Hepatocyte (in vitro differentiated cells): ENCODE data around the gene EIPR1. TPM values are rescaled to one million over a fixed set of nuclear protein-coding genes. Genes with fewer than 3 reads are reported as not detected.

Experiments
- DNase-seq: peaks from one replicate; pipeline ENCODE4 v3.0.0-alpha.2; 2016; ENCODE audit warnings: low spot score
- H2AFZ ChIP-seq: fragments of 200-600 bp; sonication (generic); 2 replicates; pipeline ENCODE4 v1.6.0; 2016; ENCODE audit warnings: antibody characterized with exemption, mild to moderate bottlenecking
- H3K27ac ChIP-seq: fragments of 200-600 bp; sonication (generic); 2 replicates; pipeline ENCODE4 v1.5.1; 2016; ENCODE audit warnings: mild to moderate bottlenecking
- H3K27me3 ChIP-seq: fragments of 200-600 bp; sonication (generic); 2 replicates; pipeline ENCODE4 v1.6.1; 2016
- H3K36me3 ChIP-seq: fragments of 200-600 bp; sonication (generic); replicated peaks from 2 replicates; pipeline ENCODE4 v1.5.1; 2016; ENCODE audit warnings: low read depth; ENCODE audit not compliant: insufficient read depth
- H3K4me1 ChIP-seq: fragments of 200-600 bp; sonication (generic); 2 replicates; pipeline ENCODE4 v1.5.1; 2016; ENCODE audit warnings: mild to moderate bottlenecking, moderate library complexity; ENCODE audit not compliant: insufficient read depth
- H3K4me2 ChIP-seq: fragments of 200-600 bp; sonication (generic); 2 replicates; pipeline ENCODE4 v1.6.0; 2016
- H3K4me3 ChIP-seq: fragments of 200-600 bp; sonication (generic); 2 replicates; pipeline ENCODE4 v1.5.1; 2016; ENCODE audit warnings: mild to moderate bottlenecking
- H3K79me2 ChIP-seq: fragments of 200-600 bp; sonication (generic); 2 replicates; pipeline ENCODE4 v1.6.0; 2017; ENCODE audit warnings: mild to moderate bottlenecking
- H3K9me2 ChIP-seq: fragments of 200-600 bp; sonication (generic); replicated peaks from 2 replicates; pipeline ENCODE4 v1.6.0; 2017; ENCODE audit warnings: mild to moderate bottlenecking; ENCODE audit not compliant: insufficient read depth
- H3K9me3 ChIP-seq: fragments of 200-600 bp; sonication (generic); 2 replicates; pipeline ENCODE4 v1.5.1; 2016; ENCODE audit warnings: low read depth, mild to moderate bottlenecking
- H4K20me1 ChIP-seq: fragments of 200-600 bp; sonication (generic); 2 replicates; pipeline ENCODE4 v1.6.0; 2016; ENCODE audit warnings: mild to moderate bottlenecking; ENCODE audit not compliant: insufficient read depth, poor library complexity, severe bottlenecking
- EZH2 ChIP-seq: fragments of 200-600 bp; sonication (generic); IDR thresholded peaks from 2 replicates; pipeline ENCODE4 v1.6.1; 2016; ENCODE audit warnings: antibody characterized with exemption, mild to moderate bottlenecking, borderline replicate concordance
- EZH2phosphoT487 ChIP-seq: fragments of 200-600 bp; sonication (generic); IDR thresholded peaks from one replicate; pipeline ENCODE4 v1.6.1; 2018; ENCODE audit warnings: antibody characterized with exemption, mild to moderate bottlenecking, low read depth, moderate library complexity; ENCODE audit not compliant: unreplicated experiment, severe bottlenecking
- WGBS: methylation state at CpG from one replicate; pipeline ENCODE4 v1.1.6; 2016; ENCODE audit warnings: low lambda C conversion rate; ENCODE audit errors: missing lambda C conversion rate; 5-methylcytosine and 5-hydroxymethylcytosine counted together
- polyA plus RNA-seq: library from polyadenylated mRNA; unstranded; fragments of >200 nt; fragmentation: Nextera tagmentation; extraction: Ambion mirVana; gene quantifications from 2 replicates; pipeline ENCODE4 v1.2.1, GENCODE V29; 2016
- total RNA-seq: library from RNA; depleted of rRNA; stranded (reverse); fragments of >200 nt; gene quantifications from 2 replicates; pipeline ENCODE4 v1.2.3, GENCODE V29; 2014
- TF ChIP-seq, protein P1 (sequence below): fragments of 200-600 bp; sonication (generic); IDR thresholded peaks from 2 replicates; pipeline ENCODE4 v1.5.1; 2016; ENCODE audit warnings: antibody characterized with exemption, mild to moderate bottlenecking; ENCODE audit not compliant: poor library complexity

Gene EIPR1
- total and polyA plus RNA-seq, 2 experiments from 2014 or later = 27.4 to 42.3 TPM

DNA sequence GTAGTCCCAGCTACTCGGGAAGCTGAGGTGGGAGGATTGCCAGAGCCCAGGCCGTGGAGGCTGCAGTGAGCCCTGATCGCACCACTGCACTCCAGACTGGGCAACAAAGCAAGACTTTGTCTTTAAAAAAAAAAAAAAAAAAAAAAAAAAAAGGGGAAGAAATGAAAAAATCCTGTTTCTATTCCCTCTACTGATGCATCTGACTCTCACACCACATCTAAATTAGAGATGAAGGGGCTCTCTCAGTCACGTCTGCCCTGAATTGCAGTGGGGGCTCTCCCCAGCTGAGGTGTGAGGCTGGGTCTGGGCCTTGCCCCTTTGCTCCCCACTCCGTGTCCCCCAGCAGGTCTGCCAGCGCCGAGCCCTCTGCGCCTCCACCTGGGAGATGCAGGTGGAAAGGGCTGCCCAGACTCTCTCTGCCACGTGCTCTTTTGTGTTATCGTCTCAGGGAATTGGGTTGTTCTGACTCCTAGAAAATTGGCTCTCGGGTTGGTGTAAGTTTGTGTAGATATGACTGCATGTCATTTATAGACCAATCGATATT lies 32.1 kb upstream of the EIPR1 start:
- DNase-seq = no peak

DNA sequence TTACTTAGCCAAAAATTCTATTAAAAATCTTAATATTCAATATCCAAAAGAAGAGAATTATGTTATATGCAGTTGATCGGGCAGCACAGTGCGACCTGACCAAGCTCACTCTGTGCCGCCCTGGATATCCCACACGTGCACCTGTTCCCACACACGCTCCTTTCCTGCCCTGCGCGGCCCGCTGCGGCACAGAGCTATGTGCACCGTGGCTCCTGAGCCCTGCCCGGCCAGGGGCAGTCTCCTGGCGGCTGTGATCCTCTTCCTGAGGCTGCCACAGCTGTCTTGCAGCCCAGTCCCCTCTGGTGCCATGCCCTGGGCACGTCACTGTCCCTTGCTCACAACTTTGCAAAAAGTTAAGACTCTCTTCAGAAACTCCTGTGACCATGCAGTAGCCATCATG lies 31.2 kb upstream of the EIPR1 start:
- Histone ChIP-seq H3K9me2 (no peaks in the 10 kb centered on the region), H3K27me3 (no peaks in the 10 kb centered on the region), H3K79me2 (peaks cover 7% of the 10 kb centered on the region), H3K36me3 (no peaks in the 10 kb centered on the region), H3K4me2 (no peak overlapping the region), H3K9me3 (no peaks in the 10 kb centered on the region), H3K27ac (no peak overlapping the region), H4K20me1 (peaks cover 3% of the 10 kb centered on the region), H2AFZ (no peak overlapping the region), H3K4me3 (no peak overlapping the region), H3K4me1 (no peaks in the 10 kb centered on the region)
- DNase-seq = no peak
- TF ChIP-seq EZH2phosphoT487 (no peak), EZH2 (no peak)
- 98% methylated on average over 13 of the region's 13 CpGs for WGBS

More for the DNA sequence above, 32.1 kb upstream of the EIPR1 start:
- Histone ChIP-seq H3K4me2 (no peak overlapping the region), H3K36me3 (no peaks in the 10 kb centered on the region), H3K4me1 (no peaks in the 10 kb centered on the region), H3K9me3 (no peaks in the 10 kb centered on the region), H4K20me1 (peaks cover 3% of the 10 kb centered on the region), H3K27me3 (no peaks in the 10 kb centered on the region), H3K9me2 (no peaks in the 10 kb centered on the region), H2AFZ (no peak overlapping the region), H3K4me3 (no peak overlapping the region), H3K79me2 (peaks cover 7% of the 10 kb centered on the region), H3K27ac (no peak overlapping the region)
- 96% methylated on average over 12 of the region's 12 CpGs for WGBS
- no peak for TF ChIP-seq EZH2phosphoT487
- TF ChIP-seq EZH2 = no peak
- TF ChIP-seq, protein P1, sequence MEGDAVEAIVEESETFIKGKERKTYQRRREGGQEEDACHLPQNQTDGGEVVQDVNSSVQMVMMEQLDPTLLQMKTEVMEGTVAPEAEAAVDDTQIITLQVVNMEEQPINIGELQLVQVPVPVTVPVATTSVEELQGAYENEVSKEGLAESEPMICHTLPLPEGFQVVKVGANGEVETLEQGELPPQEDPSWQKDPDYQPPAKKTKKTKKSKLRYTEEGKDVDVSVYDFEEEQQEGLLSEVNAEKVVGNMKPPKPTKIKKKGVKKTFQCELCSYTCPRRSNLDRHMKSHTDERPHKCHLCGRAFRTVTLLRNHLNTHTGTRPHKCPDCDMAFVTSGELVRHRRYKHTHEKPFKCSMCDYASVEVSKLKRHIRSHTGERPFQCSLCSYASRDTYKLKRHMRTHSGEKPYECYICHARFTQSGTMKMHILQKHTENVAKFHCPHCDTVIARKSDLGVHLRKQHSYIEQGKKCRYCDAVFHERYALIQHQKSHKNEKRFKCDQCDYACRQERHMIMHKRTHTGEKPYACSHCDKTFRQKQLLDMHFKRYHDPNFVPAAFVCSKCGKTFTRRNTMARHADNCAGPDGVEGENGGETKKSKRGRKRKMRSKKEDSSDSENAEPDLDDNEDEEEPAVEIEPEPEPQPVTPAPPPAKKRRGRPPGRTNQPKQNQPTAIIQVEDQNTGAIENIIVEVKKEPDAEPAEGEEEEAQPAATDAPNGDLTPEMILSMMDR = no peak

DNA sequence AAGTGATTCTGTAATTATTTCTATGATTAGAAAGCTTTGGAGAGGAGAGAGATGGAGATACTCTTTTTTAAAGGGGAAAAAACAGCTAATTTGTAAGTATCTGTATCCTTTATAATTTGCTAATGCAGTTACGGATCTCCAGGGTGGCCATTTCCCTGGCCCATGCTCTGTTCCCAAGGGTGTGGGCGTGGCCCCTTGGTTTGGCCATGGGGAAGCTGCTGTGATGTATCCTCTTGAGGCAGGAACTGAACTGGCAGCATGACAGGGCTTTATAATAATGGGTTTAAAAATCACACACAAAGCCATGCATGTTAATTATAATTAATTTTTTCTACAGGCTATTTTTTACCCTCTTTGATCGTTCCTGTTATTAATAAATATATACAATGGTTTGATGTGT lies 28.9 kb upstream of the EIPR1 start:
- H3K4me1 ChIP-seq = no peaks in the 10 kb centered on the region
- no peaks in the 10 kb centered on the region for H3K9me2 ChIP-seq
- no peaks in the 10 kb centered on the region for H3K27me3 ChIP-seq
- peaks cover 7% of the 10 kb centered on the region for H3K79me2 ChIP-seq
- WGBS = 96% methylated on average over 3 of the region's 3 CpGs
- H3K4me2 ChIP-seq = no peak overlapping the region
- no peak overlapping the region for H3K27ac ChIP-seq
- H4K20me1 ChIP-seq = peaks cover 3% of the 10 kb centered on the region
- H3K36me3 ChIP-seq = no peaks in the 10 kb centered on the region
- H3K9me3 ChIP-seq = no peaks in the 10 kb centered on the region
- no peak overlapping the region for H3K4me3 ChIP-seq
- no peak for DNase-seq
- TF ChIP-seq EZH2 (no peak), EZH2phosphoT487 (no peak)
- TF ChIP-seq, protein P1 = no peak
- H2AFZ ChIP-seq = no peak overlapping the region

DNA sequence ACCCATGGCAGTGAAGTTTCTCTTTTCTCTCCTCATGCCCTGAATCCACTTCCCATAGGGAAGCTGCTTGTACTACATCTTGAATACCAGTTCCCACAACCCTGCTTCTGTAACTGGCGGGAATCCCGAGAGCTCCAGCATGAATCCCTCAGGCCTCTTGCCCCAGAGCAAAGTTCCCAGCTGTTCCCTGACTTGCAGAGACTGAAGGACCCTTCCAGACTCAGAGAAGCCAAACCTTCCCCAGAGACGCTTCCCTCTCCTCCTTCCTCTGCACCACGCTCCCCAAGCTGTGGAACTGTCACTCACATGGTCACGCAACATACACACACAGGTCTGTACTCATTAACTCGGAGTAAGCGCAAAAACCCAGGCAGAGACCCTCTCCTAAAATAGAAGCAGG lies 28.3 kb upstream of the EIPR1 start:
- no peak overlapping the region for H2AFZ ChIP-seq
- peaks cover under 1% of the 10 kb centered on the region for H4K20me1 ChIP-seq
- H3K27me3 ChIP-seq = no peaks in the 10 kb centered on the region
- no peaks in the 10 kb centered on the region for H3K4me1 ChIP-seq
- no peaks in the 10 kb centered on the region for H3K36me3 ChIP-seq
- H3K4me2 ChIP-seq = no peak overlapping the region
- H3K79me2 ChIP-seq = peaks cover 7% of the 10 kb centered on the region
- DNase-seq = no peak
- TF ChIP-seq EZH2 (no peak), EZH2phosphoT487 (no peak)
- TF ChIP-seq, protein P1 = no peak
- WGBS = 97% methylated on average over 7 of the region's 7 CpGs
- no peaks in the 10 kb centered on the region for H3K9me3 ChIP-seq
- no peaks in the 10 kb centered on the region for H3K9me2 ChIP-seq
- H3K27ac ChIP-seq = no peak overlapping the region
- no peak overlapping the region for H3K4me3 ChIP-seq
